CD4-positive, alpha-beta T cell (primary cell): ENCODE data around the gene GPC6. TPM values are rescaled to one million over a fixed set of nuclear protein-coding genes. Genes with fewer than 3 reads are reported as not detected.

ENCODE experiments used
- ATAC-seq: fragments of 200-7000 bp; cut with Tn5 transposase; one replicate; pipeline ENCODE4 v1.10.0; 2022; ENCODE audit warnings: mild to moderate bottlenecking; ENCODE audit not compliant: poor library complexity
- CTCF ChIA-PET: fragments of 350-600 bp; sonication (Branson Sonifier 250); formaldehyde crosslinking; loops from one replicate; lab custom pipeline; 2021; ENCODE audit warnings: antibody characterized with exemption, inconsistent platforms; lab: Charles Lee
- POLR2A ChIA-PET: fragments of 350-600 bp; sonication (Branson Sonifier 250); formaldehyde crosslinking; loops from one replicate; lab custom pipeline; 2021; ENCODE audit warnings: antibody characterized with exemption, inconsistent platforms; lab: Charles Lee
- DNase-seq, 14 experiments: peaks; one replicate each; pipeline ENCODE4 v3.0.0-alpha.2; 2013 to 2020; ENCODE audit warnings: mixed read lengths in 2 of 14
- H3K27ac ChIP-seq, 2 donors: one replicate each; pipeline versions ENCODE4 v1.5.1 to v1.7.0; 2013; ENCODE audit warnings: low read length in 2 of 2, low read depth in 1 of 2, mild to moderate bottlenecking in 1 of 2
- H3K27me3 ChIP-seq, 2 experiments: 1 replicate in 1 of 2; 2 replicates in 1 of 2; pipeline versions ENCODE4 v1.6.1 to v1.7.0; 2013; ENCODE audit warnings: low read length in 2 of 2, control low read depth in 1 of 2, mild to moderate bottlenecking in 1 of 2, moderate library complexity in 1 of 2; ENCODE audit not compliant: insufficient read depth in 2 of 2, control insufficient read depth in 1 of 2
- H3K36me3 ChIP-seq: one replicate; pipeline ENCODE4 v1.6.1; 2013; ENCODE audit warnings: low read length, control low read depth; ENCODE audit not compliant: insufficient read depth
- H3K4me1 ChIP-seq: one replicate; pipeline ENCODE4 v1.6.1; 2013; ENCODE audit warnings: low read length, control low read depth; ENCODE audit not compliant: insufficient read depth
- H3K4me3 ChIP-seq: one replicate; pipeline ENCODE4 v1.5.1; 2013; ENCODE audit warnings: mild to moderate bottlenecking, low read length, moderate library complexity
- H3K9me3 ChIP-seq, 2 experiments: 1 replicate in 1 of 2; 2 replicates in 1 of 2; pipeline versions ENCODE4 v1.6.1 to v1.7.0; 2013; ENCODE audit warnings: low read length in 2 of 2, mild to moderate bottlenecking in 2 of 2, control low read depth in 1 of 2, moderate library complexity in 1 of 2; ENCODE audit not compliant: control insufficient read depth in 1 of 2, insufficient read depth in 1 of 2
- H3K27ac Mint-ChIP-seq: one replicate; pipeline ENCODE4 v1.8.0; 2020; ENCODE audit warnings: mixed read lengths
- H3K27me3 Mint-ChIP-seq: one replicate; pipeline ENCODE4 v1.8.0; 2021; ENCODE audit warnings: mixed read lengths
- H3K36me3 Mint-ChIP-seq: one replicate; pipeline ENCODE4 v1.8.0; 2021; ENCODE audit warnings: low read depth, mixed read lengths
- H3K4me1 Mint-ChIP-seq: one replicate; pipeline ENCODE4 v1.8.0; 2021; ENCODE audit warnings: low read depth, mixed read lengths
- H3K4me3 Mint-ChIP-seq: one replicate; pipeline ENCODE4 v1.8.0; 2020; ENCODE audit warnings: mild to moderate bottlenecking, mixed read lengths
- H3K9me3 Mint-ChIP-seq: one replicate; pipeline ENCODE4 v1.8.0; 2020; ENCODE audit warnings: mixed read lengths
- intact Hi-C, 2 experiments: fragments of 100-400 bp; cut with DNase I in 1 of 2; cut with micrococcal nuclease in 1 of 2; formaldehyde crosslinking; loops; one replicate each; pipeline versions ENCODE4 v1.15.1 to v1.9.0; 2023 to 2025; cut with DNase I, micrococcal nuclease
- total RNA-seq, 174 experiments: library from RNA in 2 of 174; stranded (reverse) in 2 of 174; gene quantifications; one replicate each; pipeline ENCODE4 v1.2.3 and lab custom pipeline; 2021 to 2026
- TF ChIP-seq, protein P1 (sequence below): fragments of 200-600 bp; IDR thresholded peaks from one replicate; pipeline ENCODE4 v1.8.0; 2022; ENCODE audit warnings: antibody characterized with exemption, mild to moderate bottlenecking

Gene GPC6
- total RNA-seq, 2 experiments from 2014 or later = not detected

GRCh38 chr13:93430381-93430780 lies 203.8 kb downstream of the GPC6 start:
- Histone ChIP-seq H3K36me3 (no peaks in the 10 kb centered on the region), H3K4me1 (no peaks in the 10 kb centered on the region), H3K9me3 (no peaks in the 10 kb centered on the region), H3K4me3 (no peak overlapping the region), H3K27me3 (no peaks in the 10 kb centered on the region), H3K27ac (no peak overlapping the region)
- H3K4me1 Mint-ChIP-seq = no peaks in the 10 kb centered on the region
- intact Hi-C loops = no loop called here
- no peak for DNase-seq
- no peaks in the 10 kb centered on the region for H3K36me3 Mint-ChIP-seq
- no peak for ATAC-seq
- peaks cover 4% of the 10 kb centered on the region for H3K9me3 Mint-ChIP-seq
- ChIA-PET POLR2A (no interaction called here), CTCF (no interaction called here)
- H3K27me3 Mint-ChIP-seq = no peaks in the 10 kb centered on the region
- H3K4me3 Mint-ChIP-seq = no peak overlapping the region
- H3K27ac Mint-ChIP-seq = no peak overlapping the region
- TF ChIP-seq, protein P1, sequence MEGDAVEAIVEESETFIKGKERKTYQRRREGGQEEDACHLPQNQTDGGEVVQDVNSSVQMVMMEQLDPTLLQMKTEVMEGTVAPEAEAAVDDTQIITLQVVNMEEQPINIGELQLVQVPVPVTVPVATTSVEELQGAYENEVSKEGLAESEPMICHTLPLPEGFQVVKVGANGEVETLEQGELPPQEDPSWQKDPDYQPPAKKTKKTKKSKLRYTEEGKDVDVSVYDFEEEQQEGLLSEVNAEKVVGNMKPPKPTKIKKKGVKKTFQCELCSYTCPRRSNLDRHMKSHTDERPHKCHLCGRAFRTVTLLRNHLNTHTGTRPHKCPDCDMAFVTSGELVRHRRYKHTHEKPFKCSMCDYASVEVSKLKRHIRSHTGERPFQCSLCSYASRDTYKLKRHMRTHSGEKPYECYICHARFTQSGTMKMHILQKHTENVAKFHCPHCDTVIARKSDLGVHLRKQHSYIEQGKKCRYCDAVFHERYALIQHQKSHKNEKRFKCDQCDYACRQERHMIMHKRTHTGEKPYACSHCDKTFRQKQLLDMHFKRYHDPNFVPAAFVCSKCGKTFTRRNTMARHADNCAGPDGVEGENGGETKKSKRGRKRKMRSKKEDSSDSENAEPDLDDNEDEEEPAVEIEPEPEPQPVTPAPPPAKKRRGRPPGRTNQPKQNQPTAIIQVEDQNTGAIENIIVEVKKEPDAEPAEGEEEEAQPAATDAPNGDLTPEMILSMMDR = no peak

GRCh38 chr13:93435651-93436050 lies 209.0 kb downstream of the GPC6 start:
- TF ChIP-seq, protein P1 = no peak
- no peaks in the 10 kb centered on the region for H3K9me3 ChIP-seq
- ATAC-seq (no peak), DNase-seq (no peak)
- H3K9me3 Mint-ChIP-seq = peaks cover 7% of the 10 kb centered on the region
- H3K4me3 Mint-ChIP-seq = no peak overlapping the region
- H3K4me1 Mint-ChIP-seq = no peaks in the 10 kb centered on the region
- H3K36me3 ChIP-seq = no peaks in the 10 kb centered on the region
- no peaks in the 10 kb centered on the region for H3K4me1 ChIP-seq
- no peaks in the 10 kb centered on the region for H3K27me3 Mint-ChIP-seq
- no peak overlapping the region for H3K27ac Mint-ChIP-seq
- no peak overlapping the region for H3K4me3 ChIP-seq
- ChIA-PET POLR2A (no interaction called here), CTCF (no interaction called here)
- no peaks in the 10 kb centered on the region for H3K36me3 Mint-ChIP-seq
- no peak overlapping the region for H3K27ac ChIP-seq
- intact Hi-C loops = no loop called here
- H3K27me3 ChIP-seq = no peaks in the 10 kb centered on the region

- Mint-ChIP-seq H3K27ac (no peak overlapping the region), H3K9me3 (peaks cover 7% of the 10 kb centered on the region), H3K4me1 (no peaks in the 10 kb centered on the region), H3K36me3 (no peaks in the 10 kb centered on the region), H3K27me3 (no peaks in the 10 kb centered on the region), H3K4me3 (no peak overlapping the region)
- ATAC-seq (no peak), DNase-seq (no peak)
- ChIA-PET POLR2A (no interaction called here), CTCF (no interaction called here)
- TF ChIP-seq, protein P1 = no peak
- Histone ChIP-seq H3K27ac (no peak overlapping the region), H3K4me3 (no peak overlapping the region), H3K36me3 (no peaks in the 10 kb centered on the region), H3K4me1 (no peaks in the 10 kb centered on the region), H3K27me3 (no peaks in the 10 kb centered on the region), H3K9me3 (no peaks in the 10 kb centered on the region)
- intact Hi-C loops = no loop called here
Observed at GRCh38 chr13:93437081-93437480, 210.5 kb downstream of the GPC6 start.
